HL-60 (cell line): Measurements from ENCODE around the gene UTS2B.

Experiments used
- DNase-seq, 2 experiments: peaks; one replicate each; pipeline ENCODE4 v3.0.0-alpha.2; 2010 to 2020; ENCODE audit warnings: low read depth in 1 of 2, low spot score in 1 of 2
- H3K27ac ChIP-seq: fragments of 250-450 bp; sonication (Bioruptor Pico); replicated peaks from 2 replicates; pipeline ENCODE4 v1.5.1; 2020; ENCODE audit warnings: mild to moderate bottlenecking, moderate library complexity
- H3K27me3 ChIP-seq: fragments of 250-450 bp; sonication (Bioruptor Pico); 2 replicates; pipeline ENCODE4 v1.5.1; 2021; ENCODE audit warnings: mild to moderate bottlenecking, moderate library complexity; ENCODE audit not compliant: insufficient read depth, poor library complexity, severe bottlenecking
- H3K4me3 ChIP-seq: replicated peaks from 2 replicates; pipeline ENCODE4 v1.5.1; 2011; ENCODE audit warnings: mild to moderate bottlenecking, control low read depth, low read length; ENCODE audit not compliant: insufficient read depth
- GABPA ChIP-seq: IDR thresholded peaks from 2 replicates; pipeline ENCODE4 v1.6.1; 2012; ENCODE audit warnings: low read depth
- POLR2AphosphoS5 ChIP-seq: IDR thresholded peaks from 2 replicates; pipeline ENCODE4 v1.6.1; 2012; ENCODE audit warnings: low read depth
- SPI1 ChIP-seq: IDR thresholded peaks from 2 replicates; pipeline ENCODE4 v1.6.1; 2012; ENCODE audit warnings: low read depth, mild to moderate bottlenecking, borderline replicate concordance
- TF ChIP-seq, protein P1 (sequence below): IDR thresholded peaks from one replicate; pipeline ENCODE4 v1.5.1; 2011; ENCODE audit warnings: low read length, control low read depth, inconsistent platforms; ENCODE audit not compliant: insufficient read depth
- TF ChIP-seq, protein P2 (sequence below): IDR thresholded peaks from 2 replicates; pipeline ENCODE4 v1.6.1; 2012; ENCODE audit warnings: low read depth; ENCODE audit not compliant: insufficient replicate concordance

Gene UTS2B

DNA sequence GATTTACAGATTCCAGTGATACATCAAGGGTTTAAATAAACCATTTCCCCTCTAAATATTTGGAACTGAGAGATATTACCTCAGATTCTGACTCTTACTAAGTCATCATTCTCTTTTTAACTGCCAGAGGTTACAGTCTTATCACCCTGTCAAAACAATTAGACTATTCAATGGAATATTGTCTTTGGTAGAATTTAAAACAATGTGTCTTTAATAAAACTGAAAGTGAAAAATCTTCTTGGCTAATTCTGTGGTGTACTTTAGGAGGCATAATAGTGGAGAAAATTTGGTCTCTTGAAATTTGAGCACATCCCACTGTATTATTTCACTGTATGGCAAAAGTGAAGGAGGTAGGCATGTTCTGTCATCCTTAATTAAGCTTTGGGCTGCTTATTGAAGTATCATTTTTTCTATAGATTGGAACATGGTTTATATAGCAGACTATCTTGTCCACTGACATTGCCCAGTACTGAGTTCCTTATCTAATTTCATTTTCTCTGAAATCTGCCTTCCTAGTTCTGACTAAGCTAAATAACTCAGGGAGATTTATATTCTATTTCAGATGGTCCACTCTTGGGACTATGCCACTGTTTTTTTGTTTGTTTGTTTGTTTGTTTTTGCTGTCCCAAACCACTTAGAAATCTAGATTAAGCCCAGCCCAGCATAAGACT lies 48.0 kb upstream of the UTS2B start:
- Histone ChIP-seq H3K27me3 (no peaks in the 10 kb centered on the region), H3K4me3 (no peak overlapping the region), H3K27ac (no peak overlapping the region)
- DNase-seq: no peak
- TF ChIP-seq, protein P1, sequence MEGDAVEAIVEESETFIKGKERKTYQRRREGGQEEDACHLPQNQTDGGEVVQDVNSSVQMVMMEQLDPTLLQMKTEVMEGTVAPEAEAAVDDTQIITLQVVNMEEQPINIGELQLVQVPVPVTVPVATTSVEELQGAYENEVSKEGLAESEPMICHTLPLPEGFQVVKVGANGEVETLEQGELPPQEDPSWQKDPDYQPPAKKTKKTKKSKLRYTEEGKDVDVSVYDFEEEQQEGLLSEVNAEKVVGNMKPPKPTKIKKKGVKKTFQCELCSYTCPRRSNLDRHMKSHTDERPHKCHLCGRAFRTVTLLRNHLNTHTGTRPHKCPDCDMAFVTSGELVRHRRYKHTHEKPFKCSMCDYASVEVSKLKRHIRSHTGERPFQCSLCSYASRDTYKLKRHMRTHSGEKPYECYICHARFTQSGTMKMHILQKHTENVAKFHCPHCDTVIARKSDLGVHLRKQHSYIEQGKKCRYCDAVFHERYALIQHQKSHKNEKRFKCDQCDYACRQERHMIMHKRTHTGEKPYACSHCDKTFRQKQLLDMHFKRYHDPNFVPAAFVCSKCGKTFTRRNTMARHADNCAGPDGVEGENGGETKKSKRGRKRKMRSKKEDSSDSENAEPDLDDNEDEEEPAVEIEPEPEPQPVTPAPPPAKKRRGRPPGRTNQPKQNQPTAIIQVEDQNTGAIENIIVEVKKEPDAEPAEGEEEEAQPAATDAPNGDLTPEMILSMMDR: no peak
- TF ChIP-seq SPI1 (no peak), GABPA (no peak), POLR2AphosphoS5 (no peak)
- TF ChIP-seq, protein P2, sequence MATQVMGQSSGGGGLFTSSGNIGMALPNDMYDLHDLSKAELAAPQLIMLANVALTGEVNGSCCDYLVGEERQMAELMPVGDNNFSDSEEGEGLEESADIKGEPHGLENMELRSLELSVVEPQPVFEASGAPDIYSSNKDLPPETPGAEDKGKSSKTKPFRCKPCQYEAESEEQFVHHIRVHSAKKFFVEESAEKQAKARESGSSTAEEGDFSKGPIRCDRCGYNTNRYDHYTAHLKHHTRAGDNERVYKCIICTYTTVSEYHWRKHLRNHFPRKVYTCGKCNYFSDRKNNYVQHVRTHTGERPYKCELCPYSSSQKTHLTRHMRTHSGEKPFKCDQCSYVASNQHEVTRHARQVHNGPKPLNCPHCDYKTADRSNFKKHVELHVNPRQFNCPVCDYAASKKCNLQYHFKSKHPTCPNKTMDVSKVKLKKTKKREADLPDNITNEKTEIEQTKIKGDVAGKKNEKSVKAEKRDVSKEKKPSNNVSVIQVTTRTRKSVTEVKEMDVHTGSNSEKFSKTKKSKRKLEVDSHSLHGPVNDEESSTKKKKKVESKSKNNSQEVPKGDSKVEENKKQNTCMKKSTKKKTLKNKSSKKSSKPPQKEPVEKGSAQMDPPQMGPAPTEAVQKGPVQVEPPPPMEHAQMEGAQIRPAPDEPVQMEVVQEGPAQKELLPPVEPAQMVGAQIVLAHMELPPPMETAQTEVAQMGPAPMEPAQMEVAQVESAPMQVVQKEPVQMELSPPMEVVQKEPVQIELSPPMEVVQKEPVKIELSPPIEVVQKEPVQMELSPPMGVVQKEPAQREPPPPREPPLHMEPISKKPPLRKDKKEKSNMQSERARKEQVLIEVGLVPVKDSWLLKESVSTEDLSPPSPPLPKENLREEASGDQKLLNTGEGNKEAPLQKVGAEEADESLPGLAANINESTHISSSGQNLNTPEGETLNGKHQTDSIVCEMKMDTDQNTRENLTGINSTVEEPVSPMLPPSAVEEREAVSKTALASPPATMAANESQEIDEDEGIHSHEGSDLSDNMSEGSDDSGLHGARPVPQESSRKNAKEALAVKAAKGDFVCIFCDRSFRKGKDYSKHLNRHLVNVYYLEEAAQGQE: no peak

DNA sequence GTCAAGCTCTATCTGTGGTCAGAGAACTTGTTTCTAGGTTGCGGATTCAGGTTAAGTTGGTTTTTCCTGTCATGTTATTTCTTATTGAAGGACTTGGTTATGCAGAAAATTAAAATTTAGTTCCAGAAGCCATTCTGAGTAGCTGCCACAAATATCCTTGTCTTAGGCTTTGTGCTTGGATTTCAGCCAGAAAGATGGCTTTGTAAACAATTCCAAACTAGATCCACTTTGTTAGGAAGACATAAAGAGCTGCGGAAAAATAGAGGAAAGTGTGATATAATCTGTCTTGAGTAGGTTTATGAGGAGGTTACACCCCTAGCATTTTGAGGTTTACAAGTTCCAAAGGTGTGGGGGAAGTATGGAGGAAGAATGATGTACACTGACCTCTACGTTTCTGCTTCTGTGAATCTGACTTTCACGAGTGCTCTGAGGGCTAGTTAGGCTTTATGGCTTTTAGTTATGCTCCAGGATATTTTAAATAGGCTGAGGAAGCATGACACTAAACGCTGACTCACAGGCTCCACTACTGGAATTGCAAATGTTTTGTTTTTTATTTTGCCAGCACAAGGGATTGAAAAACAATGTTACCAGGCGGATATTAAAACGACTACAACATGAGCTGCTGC lies 46.3 kb upstream of the UTS2B start:
- Histone ChIP-seq H3K27ac (no peak overlapping the region), H3K4me3 (no peak overlapping the region), H3K27me3 (no peaks in the 10 kb centered on the region)
- no peak for DNase-seq
- TF ChIP-seq, protein P2: no peak
- TF ChIP-seq POLR2AphosphoS5 (no peak), SPI1 (no peak), GABPA (no peak)

DNA sequence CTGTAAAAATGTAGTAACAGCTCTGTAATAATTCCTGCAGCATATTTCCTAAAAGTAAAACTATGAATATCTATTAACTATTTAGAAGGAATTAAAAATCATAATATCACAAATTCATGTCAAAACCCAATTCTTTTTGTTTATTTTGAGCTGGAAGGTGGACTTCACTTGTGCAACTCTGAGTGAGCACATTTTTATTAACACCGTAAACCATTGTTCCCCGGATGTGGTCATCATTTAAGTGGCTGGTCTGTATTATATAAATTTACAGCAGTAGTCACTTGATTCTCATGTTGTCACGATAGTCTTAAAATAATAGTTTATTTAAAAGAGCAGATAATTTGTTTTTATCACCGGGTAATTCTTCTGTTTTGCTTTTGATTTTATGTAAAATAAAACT lies 43.0 kb upstream of the UTS2B start:
- no peak for DNase-seq
- H3K4me3 ChIP-seq: no peak overlapping the region
- H3K27ac ChIP-seq: no peak overlapping the region
- H3K27me3 ChIP-seq: no peaks in the 10 kb centered on the region
- TF ChIP-seq POLR2AphosphoS5: no peak
- TF ChIP-seq, protein P1: no peak
- TF ChIP-seq GABPA: no peak
- TF ChIP-seq SPI1: no peak
- TF ChIP-seq, protein P2: no peak
